Retina (tissue), 1 donor: ENCODE measurements around the gene KCNQ4.

ENCODE experiments used
- DNase-seq: peaks from one replicate; pipeline ENCODE4 v3.0.0-alpha.2; 2016

Gene KCNQ4

DNA sequence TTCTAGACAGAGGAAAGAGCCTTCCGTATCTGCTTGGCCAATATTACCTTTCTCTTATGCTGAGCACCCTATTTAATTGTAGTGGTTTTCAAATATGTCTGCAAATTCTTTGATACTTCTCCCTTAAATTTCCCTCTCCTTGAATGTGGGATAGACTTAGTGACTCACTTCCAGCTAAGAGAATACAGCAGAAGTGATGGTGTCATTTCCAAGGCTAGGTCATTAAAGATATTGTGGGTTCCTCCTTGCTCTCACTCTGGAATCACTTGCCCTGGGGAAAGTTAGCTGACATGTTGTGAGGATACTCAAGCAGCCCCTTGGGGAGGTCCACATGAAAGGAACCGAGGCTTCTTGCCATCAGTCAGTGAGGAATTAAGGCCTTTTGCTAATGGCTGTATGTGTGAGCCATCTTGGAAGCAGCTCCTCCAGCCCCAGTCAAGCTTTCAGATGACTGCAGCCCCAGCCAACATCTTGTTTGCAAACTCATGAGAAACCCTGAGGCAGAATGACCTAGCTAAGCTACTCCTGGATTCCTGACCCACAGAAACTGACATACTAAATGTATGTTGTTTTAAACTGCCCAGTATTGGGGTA, 86.6 kb downstream of the KCNQ4 start:
- DNase-seq, result no peak

DNA sequence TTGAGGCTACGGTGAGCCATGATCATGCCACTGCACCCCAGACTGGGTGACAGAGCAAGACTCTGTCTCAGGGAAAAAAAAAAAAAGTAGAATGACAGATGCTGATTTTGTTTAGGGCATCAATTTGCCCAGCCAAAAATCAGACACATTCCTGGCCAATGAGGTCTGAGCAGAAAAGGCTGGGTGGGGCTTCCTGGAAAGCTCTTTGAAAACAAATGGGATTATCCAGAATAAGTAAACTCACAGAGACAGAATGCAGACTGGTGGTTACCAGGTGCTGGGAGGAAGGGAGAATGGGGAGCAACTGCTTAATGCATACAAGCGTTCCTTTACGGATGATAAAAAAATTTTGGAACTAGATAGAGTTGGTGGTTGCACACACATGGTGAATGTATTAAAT, 88.7 kb downstream of the KCNQ4 start:
- DNase-seq, result no peak

DNA sequence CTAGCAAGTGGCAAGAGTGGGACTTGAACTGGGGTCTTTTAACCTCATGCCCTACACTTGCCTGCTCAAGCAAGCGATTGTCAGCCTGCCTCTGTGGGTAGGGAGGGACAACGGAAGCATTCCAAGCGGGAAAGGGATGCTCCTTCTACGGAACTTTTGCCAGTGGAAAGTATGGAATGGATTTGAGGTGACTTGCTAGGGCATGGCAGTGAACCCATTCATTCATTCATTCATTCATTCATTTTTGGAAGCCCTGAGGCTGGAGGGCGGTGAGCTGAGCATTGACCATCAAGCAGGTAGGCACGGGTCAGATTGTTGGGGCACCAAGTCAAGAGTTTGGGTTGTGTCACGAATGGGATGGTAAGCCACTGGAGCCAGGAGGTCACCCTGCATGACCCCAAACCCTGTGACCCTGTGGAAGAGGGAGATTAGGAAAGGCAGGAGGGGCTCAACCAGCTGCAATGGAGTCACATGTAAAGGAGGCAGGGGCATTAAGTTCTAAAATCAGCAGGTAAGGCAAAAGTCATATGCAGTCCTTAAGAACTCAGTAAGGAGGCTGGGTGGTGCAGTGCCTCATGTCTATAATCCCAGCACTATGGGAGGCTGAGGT, 90.4 kb downstream of the KCNQ4 start:
- DNase-seq, result no peak

DNA sequence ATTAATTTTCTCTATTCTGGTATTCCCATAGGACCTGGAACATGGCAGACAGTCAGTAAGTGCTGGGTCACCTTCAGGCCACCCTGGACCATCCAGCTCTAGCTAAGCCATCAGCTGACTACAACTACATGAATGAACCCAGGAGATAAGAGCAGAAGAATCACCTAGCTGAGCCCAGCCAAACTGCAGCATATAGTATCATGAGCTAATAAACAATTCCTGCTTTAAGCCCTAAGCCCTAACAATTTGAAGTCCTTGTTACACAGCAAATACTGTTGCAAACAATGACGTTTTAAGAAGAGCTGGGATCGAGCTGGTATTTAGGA, 92.8 kb downstream of the KCNQ4 start:
- no peak for DNase-seq

DNA sequence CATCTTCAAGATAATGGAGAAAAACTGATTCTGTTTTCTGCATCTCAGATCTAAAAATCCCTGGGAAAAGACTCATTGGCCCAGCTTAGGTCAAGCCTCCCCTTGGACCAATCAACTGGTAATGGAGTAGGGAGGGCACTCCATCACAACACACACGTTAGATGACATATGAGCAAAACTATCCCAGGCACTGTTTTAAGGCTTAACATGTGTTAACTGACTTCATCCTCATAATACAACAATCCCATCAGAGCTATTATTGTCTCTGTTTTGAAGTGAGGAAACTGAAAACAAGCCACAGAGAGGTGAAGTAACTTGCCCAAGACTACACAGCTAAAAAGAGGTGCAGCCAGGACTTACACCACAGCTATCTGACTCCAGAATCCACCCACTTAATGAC, 93.3 kb downstream of the KCNQ4 start:
- no peak for DNase-seq

DNA sequence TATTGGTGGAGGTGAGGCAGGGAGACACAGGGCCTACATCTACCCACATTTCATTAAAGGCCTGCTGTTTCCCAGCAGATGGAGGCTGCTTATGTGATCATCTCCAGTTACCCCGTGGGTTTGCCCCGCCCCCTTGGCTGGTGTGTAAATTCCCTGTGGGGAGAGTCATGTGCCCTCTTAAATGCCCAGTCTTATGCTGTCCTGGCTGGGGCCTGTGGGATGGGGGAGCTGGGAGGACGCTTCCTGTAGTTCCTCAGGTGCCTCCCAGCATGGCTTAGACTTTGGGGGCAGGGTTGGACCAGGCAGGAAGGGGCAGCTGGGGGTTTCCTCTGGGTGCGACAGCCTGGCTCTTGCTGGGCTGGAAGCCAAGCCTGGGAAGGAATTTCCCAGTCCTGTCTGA, 94.1 kb downstream of the KCNQ4 start:
- DNase-seq, result no peak

DNA sequence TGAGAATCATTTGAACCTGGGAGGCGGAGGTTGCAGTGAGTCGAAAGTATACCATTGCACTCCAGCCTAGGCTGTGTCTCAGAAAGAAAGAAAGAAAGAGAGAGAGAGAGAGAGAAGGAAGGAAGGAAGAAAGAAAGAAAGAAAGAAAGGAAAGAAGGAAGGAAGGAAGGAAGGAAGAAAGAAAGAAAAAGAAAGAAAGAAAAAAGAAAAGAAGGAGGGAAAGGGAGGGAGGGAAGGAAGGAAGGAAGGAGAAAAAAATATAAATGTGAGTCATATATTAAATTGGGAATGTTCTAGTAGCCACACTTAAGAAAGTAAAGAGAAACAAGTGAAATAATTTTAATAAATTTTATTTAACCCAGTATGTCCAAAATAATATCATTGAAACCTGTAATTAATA, 95.3 kb downstream of the KCNQ4 start:
- DNase-seq, result no peak

DNA sequence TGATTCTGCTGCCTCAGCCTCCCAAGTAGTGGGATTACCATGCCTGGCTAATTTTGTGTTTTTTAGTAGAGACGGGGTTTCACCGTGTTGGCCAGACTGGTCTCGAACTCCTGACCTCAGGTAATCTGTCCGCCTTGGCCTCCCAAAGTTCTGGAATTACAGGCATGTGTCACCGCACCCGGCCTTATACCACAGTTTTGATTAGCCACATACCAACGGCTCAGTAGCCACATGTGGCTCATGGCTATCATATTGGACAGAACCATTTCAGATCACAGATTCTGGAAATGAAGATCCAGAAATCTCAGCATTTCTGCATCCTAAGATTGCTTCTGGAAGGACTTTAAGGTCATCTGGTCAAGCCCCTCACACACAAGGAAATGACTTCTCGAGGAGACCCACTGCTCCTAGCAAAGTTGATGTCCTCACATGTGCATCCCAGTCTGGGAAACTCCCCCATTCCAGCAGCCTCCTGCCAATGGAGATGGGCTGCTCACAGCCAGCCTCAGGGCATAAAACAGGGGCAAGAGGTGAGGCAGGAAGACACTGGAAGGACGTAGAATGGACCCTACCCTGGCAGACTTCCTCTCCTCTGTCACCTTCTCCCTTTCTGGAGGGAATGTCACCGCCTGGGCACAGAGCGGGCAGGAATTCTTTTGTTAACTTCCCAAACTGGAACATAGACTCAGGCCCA, 96.0 kb downstream of the KCNQ4 start:
- DNase-seq, result no peak

DNA sequence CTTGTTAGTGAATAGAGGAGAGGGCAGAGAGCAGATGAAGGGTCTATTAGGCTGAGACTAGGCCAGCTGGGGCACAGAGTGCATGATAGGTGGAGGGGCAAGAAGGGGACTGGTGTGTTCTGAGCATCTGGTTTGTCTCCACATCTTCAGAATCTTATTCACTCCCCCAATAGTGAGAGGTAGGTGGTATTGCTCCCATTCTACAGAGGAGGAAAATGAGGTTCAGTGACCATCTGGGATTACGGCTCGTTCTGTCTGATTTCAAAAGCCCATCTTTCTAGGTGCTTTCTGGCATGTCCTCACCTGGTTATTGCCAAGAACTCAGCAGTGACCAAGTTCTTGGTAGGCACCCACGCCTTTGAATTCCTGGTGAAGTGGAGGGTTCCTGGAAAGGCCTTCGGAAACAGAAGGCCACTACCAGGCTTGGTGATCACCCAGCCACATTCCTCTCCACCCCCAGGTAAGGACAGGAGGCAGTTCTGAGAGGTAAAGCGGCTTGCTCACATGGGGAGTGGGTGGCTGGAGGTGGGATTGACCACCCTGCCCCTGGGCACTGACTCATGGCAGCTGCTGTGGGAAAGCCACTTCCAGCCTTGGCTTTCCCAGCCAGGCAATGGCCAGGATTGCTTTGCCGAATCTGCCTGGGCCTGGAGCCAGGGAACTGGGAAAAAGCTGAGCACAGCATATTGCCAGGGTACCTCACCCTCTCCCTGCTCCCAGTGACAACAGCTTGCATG, 97.4 kb downstream of the KCNQ4 start:
- no peak for DNase-seq

DNA sequence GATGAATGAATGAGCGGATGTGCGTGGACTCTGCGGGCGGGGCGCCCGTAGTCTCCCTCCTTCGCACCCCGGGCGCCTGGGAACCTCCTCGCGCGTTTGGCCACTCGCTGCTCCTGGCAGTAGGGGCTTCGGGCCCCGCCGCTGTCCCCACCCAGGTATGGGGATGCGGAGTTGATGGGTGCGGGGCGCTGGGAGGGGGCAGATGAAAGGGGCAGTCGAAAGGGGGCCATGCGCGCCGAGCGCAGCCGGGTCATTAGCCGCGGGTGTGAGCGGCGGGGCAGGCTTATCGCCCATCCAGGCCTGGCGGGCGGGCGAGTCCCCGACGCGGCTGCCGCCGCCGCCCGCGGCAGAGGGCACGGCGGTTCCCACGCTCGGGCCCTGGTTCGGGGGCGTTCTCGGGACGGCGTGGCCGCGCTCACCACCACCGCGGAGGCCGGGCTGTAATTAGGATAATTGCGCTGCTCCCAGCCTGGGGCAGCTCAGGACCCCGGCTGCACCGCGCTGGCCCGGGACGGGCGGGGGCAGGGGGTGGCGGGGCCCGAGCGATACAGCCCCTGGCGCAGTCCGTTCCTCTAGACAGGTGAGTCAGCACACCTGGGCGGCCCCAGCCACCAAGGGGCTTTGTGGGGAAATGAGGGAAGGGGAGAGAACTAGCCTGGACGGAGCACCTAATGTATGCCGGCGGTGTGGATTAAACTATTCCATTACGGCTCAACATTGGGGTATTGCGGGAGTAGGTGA, 100.6 kb downstream of the KCNQ4 start:
- DNase-seq, result peak; percentile 38

DNA sequence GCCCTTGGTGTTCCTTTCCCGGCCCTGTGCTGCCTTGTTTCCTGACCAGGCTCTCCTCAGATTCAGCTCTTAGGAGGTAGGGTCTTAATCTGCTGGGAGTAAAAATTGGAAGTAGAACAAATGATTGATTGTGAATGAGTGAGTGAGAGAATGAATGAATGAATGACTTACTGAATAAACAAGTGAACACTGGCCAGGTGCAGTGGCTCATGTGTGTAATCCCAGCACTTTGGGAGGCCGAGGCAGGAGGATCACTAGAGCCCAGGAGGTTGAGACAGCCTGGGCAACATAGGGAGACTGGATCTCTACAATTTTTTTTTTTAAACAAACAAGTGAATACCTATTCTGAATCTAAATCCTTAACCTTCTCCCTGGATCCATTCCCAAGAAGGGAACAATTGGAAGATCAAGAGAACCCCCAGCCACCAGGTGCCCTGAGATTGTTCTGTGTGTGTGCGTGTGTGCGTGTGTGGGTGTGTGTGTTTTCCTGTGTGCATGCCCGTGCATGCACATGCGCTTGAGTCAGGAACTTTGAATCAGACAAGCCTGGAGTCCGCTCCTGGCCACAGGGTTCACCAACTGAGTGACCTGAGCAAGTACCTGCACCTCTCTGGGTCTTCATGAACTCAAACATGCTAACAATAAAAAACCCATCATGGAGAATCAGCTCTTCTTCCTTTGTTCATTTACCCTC, 102.9 kb downstream of the KCNQ4 start:
- no peak for DNase-seq

DNA sequence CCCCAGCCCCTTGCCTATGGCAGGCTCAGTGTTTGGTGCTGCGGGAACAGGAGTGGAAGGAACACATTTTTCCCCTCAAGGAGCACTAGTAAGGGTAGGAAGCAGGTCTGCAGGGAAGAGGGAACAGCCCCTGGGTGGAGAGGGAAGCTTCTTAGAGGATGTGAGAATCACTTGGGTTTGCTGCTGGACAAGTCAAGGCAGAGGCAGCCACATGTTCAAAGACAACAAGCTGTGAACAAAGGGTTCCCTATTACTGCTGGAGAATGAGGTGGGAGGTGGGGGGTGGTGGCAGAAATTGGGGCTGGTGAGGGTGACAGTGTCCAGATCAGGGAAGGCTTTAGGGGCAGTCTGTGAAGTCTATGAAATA, 103.4 kb downstream of the KCNQ4 start:
- DNase-seq, result no peak

DNA sequence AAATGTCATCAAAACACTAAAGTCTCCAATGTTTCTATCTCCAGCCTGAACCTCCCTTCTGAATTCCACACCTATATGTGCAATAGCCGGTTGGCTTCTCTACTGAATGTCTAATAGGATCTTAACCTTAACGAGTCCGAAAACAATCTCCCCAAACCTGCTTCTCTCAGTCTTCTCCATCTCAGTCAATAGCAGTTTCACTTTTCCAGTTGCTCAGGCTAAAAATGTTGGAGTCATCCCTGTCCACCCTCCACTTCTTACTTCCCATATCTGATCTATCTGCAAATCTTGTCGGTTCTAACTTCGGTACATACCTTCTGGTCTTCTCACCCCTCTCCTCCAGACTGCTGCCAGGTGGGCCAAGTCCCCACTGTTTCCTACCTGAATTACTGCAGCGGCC, 104.1 kb downstream of the KCNQ4 start:
- no peak for DNase-seq
